ENCODE measurements around the gene VTN. TPM values are rescaled to one million over a fixed set of nuclear protein-coding genes. Genes with fewer than 3 reads are reported as not detected.
A peak's percentile ranks its signal among the peaks of the same experiment; 100 is the strongest.

VTN gene
- total RNA-seq, 1 donor from 2014 or later: 2.7 TPM

DNA sequence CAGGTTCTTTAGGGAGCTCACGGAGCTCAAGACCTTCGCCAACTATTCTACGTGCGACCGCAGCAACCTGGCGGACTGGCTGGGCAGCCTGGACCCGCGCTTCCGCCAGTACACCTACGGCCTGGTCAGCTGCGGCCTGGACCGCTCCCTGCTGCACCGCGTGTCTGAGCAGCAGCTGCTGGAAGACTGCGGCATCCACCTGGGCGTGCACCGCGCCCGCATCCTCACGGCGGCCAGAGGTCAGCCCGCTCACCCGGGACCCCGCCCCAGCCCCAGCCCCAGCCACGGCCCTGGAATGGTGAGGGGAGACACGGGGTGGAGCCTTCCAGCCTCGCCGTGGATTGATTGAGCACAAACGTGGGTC lies 14.9 kb upstream of the VTN start:
- Mint-ChIP-seq H3K36me3 (ENCODE audit: low read depth, unreplicated experiment) (peaks cover 31% of the 10 kb centered on the region), H3K9me3 (ENCODE audit: unreplicated experiment) (peaks cover 11% of the 10 kb centered on the region), H3K4me3 (ENCODE audit: unreplicated experiment) (no peak overlapping the region), H3K27ac (ENCODE audit: unreplicated experiment) (no peak overlapping the region), H3K4me1 (ENCODE audit: low read depth, unreplicated experiment) (no peaks in the 10 kb centered on the region), H3K27me3 (ENCODE audit: low read depth, unreplicated experiment) (peaks cover 59% of the 10 kb centered on the region)
- no peak overlapping the region for H3K9ac ChIP-seq (ENCODE audit: low read length)
- FAIRE-seq (no peak), DNase-seq (ENCODE audit: low read depth) (no peak)
- TF ChIP-seq EZH2 (IDR thresholded peaks at IDR 0.05; ENCODE audit: insufficient read depth, low read length): no peak
- TF ChIP-seq, protein P1, sequence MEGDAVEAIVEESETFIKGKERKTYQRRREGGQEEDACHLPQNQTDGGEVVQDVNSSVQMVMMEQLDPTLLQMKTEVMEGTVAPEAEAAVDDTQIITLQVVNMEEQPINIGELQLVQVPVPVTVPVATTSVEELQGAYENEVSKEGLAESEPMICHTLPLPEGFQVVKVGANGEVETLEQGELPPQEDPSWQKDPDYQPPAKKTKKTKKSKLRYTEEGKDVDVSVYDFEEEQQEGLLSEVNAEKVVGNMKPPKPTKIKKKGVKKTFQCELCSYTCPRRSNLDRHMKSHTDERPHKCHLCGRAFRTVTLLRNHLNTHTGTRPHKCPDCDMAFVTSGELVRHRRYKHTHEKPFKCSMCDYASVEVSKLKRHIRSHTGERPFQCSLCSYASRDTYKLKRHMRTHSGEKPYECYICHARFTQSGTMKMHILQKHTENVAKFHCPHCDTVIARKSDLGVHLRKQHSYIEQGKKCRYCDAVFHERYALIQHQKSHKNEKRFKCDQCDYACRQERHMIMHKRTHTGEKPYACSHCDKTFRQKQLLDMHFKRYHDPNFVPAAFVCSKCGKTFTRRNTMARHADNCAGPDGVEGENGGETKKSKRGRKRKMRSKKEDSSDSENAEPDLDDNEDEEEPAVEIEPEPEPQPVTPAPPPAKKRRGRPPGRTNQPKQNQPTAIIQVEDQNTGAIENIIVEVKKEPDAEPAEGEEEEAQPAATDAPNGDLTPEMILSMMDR (IDR thresholded peaks at IDR 0.05; ENCODE audit: insufficient read depth, low read depth, low read length): no peak
- H3K4me1 ChIP-seq (ENCODE audit: insufficient read depth, low read length): peaks cover 6% of the 10 kb centered on the region
- H3K27me3 ChIP-seq (ENCODE audit: insufficient read depth, low read length): no peaks in the 10 kb centered on the region
- no peak overlapping the region for H2AFZ ChIP-seq (ENCODE audit: low read depth, low read length)
- H3K36me3 ChIP-seq (ENCODE audit: insufficient read depth, low read length): no peaks in the 10 kb centered on the region
- no peaks in the 10 kb centered on the region for H3K79me2 ChIP-seq (ENCODE audit: insufficient read depth, low read length)
- H3K27ac ChIP-seq (ENCODE audit: low read depth, low read length): no peak overlapping the region
- no peaks in the 10 kb centered on the region for H3K9me3 ChIP-seq (ENCODE audit: insufficient read depth, low read depth, low read length)
- peaks cover 31% of the 10 kb centered on the region for H4K20me1 ChIP-seq (ENCODE audit: insufficient read depth, low read length)
- H3K4me2 ChIP-seq (ENCODE audit: low read length): no peak overlapping the region
- H3K4me3 ChIP-seq (ENCODE audit: insufficient read depth, low read depth, low read length): no peak overlapping the region

DNA sequence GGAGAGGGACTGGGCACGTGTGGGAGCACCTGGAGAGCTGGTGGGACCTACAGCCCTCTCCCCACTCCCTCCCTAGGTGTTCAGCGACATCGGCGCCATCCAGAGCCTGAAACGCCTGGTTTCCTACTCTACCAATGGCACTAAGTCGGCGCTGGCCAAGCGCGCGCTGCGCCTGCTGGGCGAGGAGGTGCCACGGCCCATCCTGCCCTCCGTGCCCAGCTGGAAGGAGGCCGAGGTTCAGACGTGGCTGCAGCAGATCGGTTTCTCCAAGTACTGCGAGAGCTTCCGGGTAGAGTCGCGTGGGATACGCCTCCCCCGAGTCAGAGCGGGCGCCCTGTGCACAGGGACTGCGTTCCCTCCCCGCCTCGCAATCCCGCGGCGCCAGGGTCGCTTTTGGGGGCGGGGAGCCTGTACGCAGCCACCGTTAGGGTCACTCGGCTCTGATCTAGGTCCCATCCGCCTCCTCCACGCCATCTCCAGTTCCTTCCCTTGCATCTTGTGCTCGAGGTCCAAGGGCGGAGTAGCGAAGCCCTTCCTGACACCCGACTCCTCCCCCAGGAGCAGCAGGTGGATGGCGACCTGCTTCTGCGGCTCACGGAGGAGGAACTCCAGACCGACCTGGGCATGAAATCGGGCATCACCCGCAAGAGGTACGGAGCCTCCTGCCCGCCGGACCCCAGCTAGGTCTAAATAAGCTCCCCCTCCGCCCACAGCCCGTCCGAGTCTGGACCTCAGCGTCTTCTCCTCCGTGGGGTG lies 14.4 kb upstream of the VTN start:
- peaks cover 27% of the 10 kb centered on the region for H3K36me3 Mint-ChIP-seq (ENCODE audit: low read depth, unreplicated experiment)
- FAIRE-seq (no peak), DNase-seq (ENCODE audit: low read depth) (no peak)
- H3K79me2 ChIP-seq (ENCODE audit: insufficient read depth, low read length): no peaks in the 10 kb centered on the region
- no peak for TF ChIP-seq EZH2 (IDR thresholded peaks at IDR 0.05; ENCODE audit: insufficient read depth, low read length)
- TF ChIP-seq, protein P1 (IDR thresholded peaks at IDR 0.05; ENCODE audit: insufficient read depth, low read depth, low read length): no peak
- no peak overlapping the region for H3K4me3 ChIP-seq (ENCODE audit: insufficient read depth, low read depth, low read length)
- H3K9me3 Mint-ChIP-seq (ENCODE audit: unreplicated experiment): peaks cover 11% of the 10 kb centered on the region
- peaks cover 60% of the 10 kb centered on the region for H3K27me3 Mint-ChIP-seq (ENCODE audit: low read depth, unreplicated experiment)
- H2AFZ ChIP-seq (ENCODE audit: low read depth, low read length): no peak overlapping the region
- H3K27ac ChIP-seq (ENCODE audit: low read depth, low read length): no peak overlapping the region
- peak overlapping the region; percentile 44 for H3K4me2 ChIP-seq (ENCODE audit: low read length)
- H3K36me3 ChIP-seq (ENCODE audit: insufficient read depth, low read length): no peaks in the 10 kb centered on the region
- no peak overlapping the region for H3K27ac Mint-ChIP-seq (ENCODE audit: unreplicated experiment)
- no peaks in the 10 kb centered on the region for H3K27me3 ChIP-seq (ENCODE audit: insufficient read depth, low read length)
- peak overlapping the region; percentile 67 for H3K4me3 Mint-ChIP-seq (ENCODE audit: unreplicated experiment)
- no peaks in the 10 kb centered on the region for H3K9me3 ChIP-seq (ENCODE audit: insufficient read depth, low read depth, low read length)
- peaks cover 33% of the 10 kb centered on the region for H4K20me1 ChIP-seq (ENCODE audit: insufficient read depth, low read length)
- no peaks in the 10 kb centered on the region for H3K4me1 Mint-ChIP-seq (ENCODE audit: low read depth, unreplicated experiment)
- peaks cover 6% of the 10 kb centered on the region for H3K4me1 ChIP-seq (ENCODE audit: insufficient read depth, low read length)
- H3K9ac ChIP-seq (ENCODE audit: low read length): no peak overlapping the region

DNA sequence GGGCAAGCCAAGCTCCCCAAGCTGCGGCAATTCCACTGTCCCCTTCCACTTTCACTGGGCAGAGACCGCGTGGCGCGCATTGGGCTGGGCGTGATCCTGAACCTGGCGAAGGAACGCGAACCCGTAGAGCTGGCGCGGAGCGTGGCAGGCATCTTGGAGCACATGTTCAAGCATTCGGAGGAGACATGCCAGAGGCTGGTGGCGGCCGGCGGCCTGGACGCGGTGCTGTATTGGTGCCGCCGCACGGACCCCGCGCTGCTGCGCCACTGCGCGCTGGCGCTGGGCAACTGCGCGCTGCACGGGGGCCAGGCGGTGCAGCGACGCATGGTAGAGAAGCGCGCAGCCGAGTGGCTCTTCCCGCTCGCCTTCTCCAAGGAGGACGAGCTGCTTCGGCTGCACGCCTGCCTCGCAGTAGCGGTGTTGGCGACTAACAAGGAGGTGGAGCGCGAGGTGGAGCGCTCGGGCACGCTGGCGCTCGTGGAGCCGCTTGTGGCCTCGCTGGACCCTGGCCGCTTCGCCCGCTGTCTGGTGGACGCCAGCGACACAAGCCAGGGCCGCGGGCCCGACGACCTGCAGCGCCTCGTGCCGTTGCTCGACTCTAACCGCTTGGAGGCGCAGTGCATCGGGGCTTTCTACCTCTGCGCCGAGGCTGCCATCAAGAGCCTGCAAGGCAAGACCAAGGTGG lies 11.2 kb upstream of the VTN start:
- Histone ChIP-seq H3K79me2 (ENCODE audit: insufficient read depth, low read length) (no peaks in the 10 kb centered on the region), H3K27me3 (ENCODE audit: insufficient read depth, low read length) (no peaks in the 10 kb centered on the region), H3K36me3 (ENCODE audit: insufficient read depth, low read length) (no peaks in the 10 kb centered on the region), H2AFZ (ENCODE audit: low read depth, low read length) (peak overlapping the region; percentile 41), H3K4me3 (ENCODE audit: insufficient read depth, low read depth, low read length) (no peak overlapping the region), H4K20me1 (ENCODE audit: insufficient read depth, low read length) (peaks cover 44% of the 10 kb centered on the region), H3K9me3 (ENCODE audit: insufficient read depth, low read depth, low read length) (no peaks in the 10 kb centered on the region), H3K27ac (ENCODE audit: low read depth, low read length) (no peak overlapping the region), H3K9ac (ENCODE audit: low read length) (no peak overlapping the region), H3K4me1 (ENCODE audit: insufficient read depth, low read length) (peaks cover 6% of the 10 kb centered on the region), H3K4me2 (ENCODE audit: low read length) (peak overlapping the region; percentile 69)
- H3K4me3 Mint-ChIP-seq (ENCODE audit: unreplicated experiment): no peak overlapping the region
- FAIRE-seq: no peak
- TF ChIP-seq, protein P1 (IDR thresholded peaks at IDR 0.05; ENCODE audit: insufficient read depth, low read depth, low read length): no peak
- DNase-seq (ENCODE audit: low read depth): no peak
- peaks cover 13% of the 10 kb centered on the region for H3K9me3 Mint-ChIP-seq (ENCODE audit: unreplicated experiment)
- H3K27ac Mint-ChIP-seq (ENCODE audit: unreplicated experiment): no peak overlapping the region
- H3K27me3 Mint-ChIP-seq (ENCODE audit: low read depth, unreplicated experiment): peaks cover 62% of the 10 kb centered on the region
- H3K4me1 Mint-ChIP-seq (ENCODE audit: low read depth, unreplicated experiment): no peaks in the 10 kb centered on the region
- H3K36me3 Mint-ChIP-seq (ENCODE audit: low read depth, unreplicated experiment): peaks cover 29% of the 10 kb centered on the region
